HepG2 (cell line): ENCODE data around the gene GORASP2. TPM values are rescaled to one million over a fixed set of nuclear protein-coding genes. Genes with fewer than 3 reads are reported as not detected.

ENCODE experiments used
- CTCF ChIP-seq: sonication (generic); formaldehyde crosslinking; IDR thresholded peaks from 2 replicates; pipeline ENCODE4 v1.5.0; 2020; ENCODE audit warnings: mild to moderate bottlenecking, missing genetic modification reagents, moderate library complexity
- DNMT3B ChIP-seq: conservative IDR thresholded peaks from 2 replicates; pipeline ENCODE4 v1.6.1; 2016; ENCODE audit warnings: missing biosample characterization, control low read depth
- DRAP1 ChIP-seq: IDR thresholded peaks from 2 replicates; pipeline ENCODE4 v1.6.1; 2016; ENCODE audit warnings: missing genetic modification reagents, missing compliant biosample characterization
- MAFG ChIP-seq: sonication (generic); formaldehyde crosslinking; IDR thresholded peaks from 2 replicates; pipeline ENCODE4 v1.5.1; 2020; ENCODE audit warnings: mild to moderate bottlenecking, missing genetic modification reagents
- NFYC ChIP-seq: IDR thresholded peaks from 2 replicates; pipeline ENCODE4 v1.6.1; 2016; ENCODE audit warnings: missing genetic modification reagents, missing compliant biosample characterization
- PLSCR1 ChIP-seq: sonication (generic); formaldehyde crosslinking; IDR thresholded peaks from 2 replicates; pipeline ENCODE4 v1.5.0; 2020; ENCODE audit warnings: missing genetic modification reagents, mild to moderate bottlenecking, borderline replicate concordance
- SP4 ChIP-seq: sonication (generic); formaldehyde crosslinking; IDR thresholded peaks from 2 replicates; pipeline ENCODE4 v1.8.1; 2023; ENCODE audit warnings: mild to moderate bottlenecking, missing genetic modification reagents
- WIZ ChIP-seq: sonication (generic); formaldehyde crosslinking; IDR thresholded peaks from 2 replicates; pipeline ENCODE4 v1.5.1; 2020; ENCODE audit warnings: mild to moderate bottlenecking, missing genetic modification reagents
- ZBTB25 ChIP-seq: IDR thresholded peaks from 2 replicates; pipeline ENCODE4 v1.6.1; 2018; ENCODE audit warnings: missing genetic modification reagents
- ZBTB33 ChIP-seq: sonication (generic); formaldehyde crosslinking; IDR thresholded peaks from 2 replicates; pipeline ENCODE4 v1.4.0; 2020; ENCODE audit warnings: missing genetic modification reagents
- ZNF292 ChIP-seq: sonication (generic); formaldehyde crosslinking; IDR thresholded peaks from 2 replicates; pipeline ENCODE4 v1.8.1; 2022; ENCODE audit warnings: mild to moderate bottlenecking, low read depth, missing genetic modification reagents, borderline replicate concordance
- ZNF431 ChIP-seq: sonication (generic); formaldehyde crosslinking; IDR thresholded peaks from 2 replicates; pipeline ENCODE4 v1.9.0; 2022; ENCODE audit warnings: missing genetic modification reagents, low read depth, mild to moderate bottlenecking, borderline replicate concordance
- ZNF446 ChIP-seq: sonication (generic); formaldehyde crosslinking; IDR thresholded peaks from 2 replicates; pipeline ENCODE4 v1.5.0; 2020; ENCODE audit warnings: mild to moderate bottlenecking, missing genetic modification reagents
- polyA plus RNA-seq, 8 experiments: library from polyadenylated mRNA; depleted of rRNA in 3 of 8; stranded (reverse) in 7 of 8; unstranded in 1 of 8; fragments of >200 nt; fragmentation: Illumina TruSeq in 4 of 8; extraction: Trizol in 4 of 8; gene quantifications; 2 replicates each; pipeline versions ENCODE4 v1.2.1 to v1.2.3, GENCODE V29; 2011 to 2016; ENCODE audit warnings: low read depth in 4 of 8, missing spikeins in 1 of 8, mixed read lengths in 1 of 8; ENCODE audit not compliant: insufficient read depth in 1 of 8
- total RNA-seq, 5 experiments: library from RNA; depleted of rRNA; stranded (reverse); fragments of >200 nt; fragmentation: Illumina TruSeq; extraction: Trizol; gene quantifications; 2 replicates each; pipeline ENCODE4 v1.2.3, GENCODE V29; 2016; ENCODE audit warnings: low read depth in 1 of 5
- TF ChIP-seq, protein P1 (sequence below): sonication (generic); formaldehyde crosslinking; conservative IDR thresholded peaks from 2 replicates; pipeline ENCODE4 v1.4.0; 2020; ENCODE audit warnings: missing genetic modification reagents

The GORASP2 gene
- total and polyA plus RNA-seq, 2 of the 13 experiments (the other 11 are each of a cell fraction or from before 2014, with no cell fraction given): 103 to 239 TPM

DNA sequence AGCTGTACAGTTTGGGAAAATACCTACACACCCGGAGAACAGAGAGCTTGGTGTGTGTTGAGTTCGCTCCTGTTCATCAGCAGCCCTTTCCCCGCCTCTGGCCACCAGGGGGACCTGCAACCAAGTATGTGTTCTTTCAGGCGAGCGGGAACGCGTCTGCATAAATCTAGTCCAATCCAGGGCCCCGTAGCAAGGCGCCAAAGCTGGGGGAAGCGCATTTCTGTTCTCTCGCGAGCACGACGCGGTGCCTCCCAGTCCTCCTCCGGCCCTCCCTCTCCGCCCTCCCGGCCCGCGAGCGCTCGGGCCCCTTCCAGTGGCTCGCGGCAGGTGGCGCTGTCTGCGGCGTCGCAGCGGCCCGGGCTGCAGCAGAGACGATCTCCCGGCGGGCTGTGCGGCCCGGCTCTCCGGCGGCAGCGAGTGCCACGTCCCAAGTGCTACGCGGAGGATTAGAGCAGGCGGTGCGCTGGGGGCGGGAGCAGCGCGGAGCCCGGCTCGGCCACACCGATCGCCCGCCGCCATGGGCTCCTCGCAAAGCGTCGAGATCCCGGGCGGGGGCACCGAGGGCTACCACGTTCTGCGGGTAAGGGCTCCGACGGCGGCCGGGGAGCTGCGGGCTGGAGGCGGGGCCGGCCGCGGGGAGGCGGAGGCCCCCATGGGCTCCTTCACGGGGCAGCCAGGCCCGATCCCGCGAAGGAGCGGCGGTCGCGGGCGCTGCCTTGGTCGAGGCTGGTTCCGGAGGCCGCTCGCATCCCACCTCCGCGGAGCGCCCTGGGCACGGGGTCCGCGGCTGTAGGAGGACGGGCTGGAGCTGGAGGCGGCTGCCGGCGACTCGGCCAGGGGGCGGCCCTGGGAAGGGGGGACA lies at the start of gene GORASP2 (continued):
- TF ChIP-seq SP4 (peak; percentile 88), ZNF431 (peak; percentile 93; the same call in 1 of the 2 replicates), MAFG (CRISPR knock-in tag) (no peak), ZBTB25 (peak; percentile 93; the same call in 1 of the 2 replicates), CTCF (peak; percentile 97), PLSCR1 (CRISPR knock-in tag) (no peak; the same call in 1 of the 2 replicates), ZNF292 (CRISPR knock-in tag) (no peak), ZBTB33 (CRISPR knock-in tag) (peak; percentile 83; the same call in 1 of the 2 replicates), NFYC (CRISPR knock-in tag) (peak; percentile 84), WIZ (CRISPR knock-in tag) (peak; percentile 69), DRAP1 (CRISPR knock-in tag) (peak; percentile 92), ZNF446 (peak; percentile 93), DNMT3B (CRISPR knock-in tag) (no peak; the same call in 1 of the 2 replicates)
- TF ChIP-seq, protein P1, sequence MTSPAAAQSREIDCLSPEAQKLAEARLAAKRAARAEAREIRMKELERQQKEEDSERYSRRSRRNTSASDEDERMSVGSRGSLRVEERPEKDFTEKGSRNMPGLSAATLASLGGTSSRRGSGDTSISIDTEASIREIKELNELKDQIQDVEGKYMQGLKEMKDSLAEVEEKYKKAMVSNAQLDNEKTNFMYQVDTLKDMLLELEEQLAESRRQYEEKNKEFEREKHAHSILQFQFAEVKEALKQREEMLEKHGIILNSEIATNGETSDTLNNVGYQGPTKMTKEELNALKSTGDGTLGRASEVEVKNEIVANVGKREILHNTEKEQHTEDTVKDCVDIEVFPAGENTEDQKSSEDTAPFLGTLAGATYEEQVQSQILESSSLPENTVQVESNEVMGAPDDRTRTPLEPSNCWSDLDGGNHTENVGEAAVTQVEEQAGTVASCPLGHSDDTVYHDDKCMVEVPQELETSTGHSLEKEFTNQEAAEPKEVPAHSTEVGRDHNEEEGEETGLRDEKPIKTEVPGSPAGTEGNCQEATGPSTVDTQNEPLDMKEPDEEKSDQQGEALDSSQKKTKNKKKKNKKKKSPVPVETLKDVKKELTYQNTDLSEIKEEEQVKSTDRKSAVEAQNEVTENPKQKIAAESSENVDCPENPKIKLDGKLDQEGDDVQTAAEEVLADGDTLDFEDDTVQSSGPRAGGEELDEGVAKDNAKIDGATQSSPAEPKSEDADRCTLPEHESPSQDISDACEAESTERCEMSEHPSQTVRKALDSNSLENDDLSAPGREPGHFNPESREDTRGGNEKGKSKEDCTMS (CRISPR knock-in tag): peak; percentile 33; the same call in 1 of the 2 replicates
